B cell (primary cell): ENCODE results near the gene DCUN1D2.

Source experiments
- EZH2 ChIP-seq: IDR thresholded peaks from 2 replicates; pipeline ENCODE4 v1.6.1; 2012; ENCODE audit warnings: borderline replicate concordance, low read depth, mild to moderate bottlenecking, moderate library complexity, low read length; ENCODE audit not compliant: insufficient read depth, poor library complexity, severe bottlenecking
- TF ChIP-seq, protein P1 (sequence below): fragments of 200-600 bp; IDR thresholded peaks from one replicate; pipeline ENCODE4 v1.8.0; 2022; ENCODE audit warnings: antibody characterized with exemption, mild to moderate bottlenecking

DNA sequence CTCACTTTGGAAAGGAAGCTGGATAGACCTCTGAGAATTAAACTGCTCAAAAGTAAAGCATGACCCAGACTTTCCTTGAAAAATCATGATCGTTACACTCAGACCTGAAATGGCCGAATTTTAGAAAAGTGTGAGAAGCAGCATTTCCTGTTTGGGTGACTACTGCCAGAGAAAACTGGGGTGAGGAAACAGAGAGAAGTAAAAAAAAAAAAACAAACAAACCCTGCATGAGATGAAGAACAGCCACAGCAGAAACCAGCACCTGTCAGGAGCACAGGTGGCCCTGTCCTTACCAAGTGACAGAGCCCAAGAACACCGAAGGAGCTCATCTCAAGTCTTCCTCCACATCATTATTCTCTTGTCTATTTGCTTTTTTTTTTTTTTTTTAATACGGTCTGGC is 25.2 kb downstream of the DCUN1D2 start:
- TF ChIP-seq, protein P1, sequence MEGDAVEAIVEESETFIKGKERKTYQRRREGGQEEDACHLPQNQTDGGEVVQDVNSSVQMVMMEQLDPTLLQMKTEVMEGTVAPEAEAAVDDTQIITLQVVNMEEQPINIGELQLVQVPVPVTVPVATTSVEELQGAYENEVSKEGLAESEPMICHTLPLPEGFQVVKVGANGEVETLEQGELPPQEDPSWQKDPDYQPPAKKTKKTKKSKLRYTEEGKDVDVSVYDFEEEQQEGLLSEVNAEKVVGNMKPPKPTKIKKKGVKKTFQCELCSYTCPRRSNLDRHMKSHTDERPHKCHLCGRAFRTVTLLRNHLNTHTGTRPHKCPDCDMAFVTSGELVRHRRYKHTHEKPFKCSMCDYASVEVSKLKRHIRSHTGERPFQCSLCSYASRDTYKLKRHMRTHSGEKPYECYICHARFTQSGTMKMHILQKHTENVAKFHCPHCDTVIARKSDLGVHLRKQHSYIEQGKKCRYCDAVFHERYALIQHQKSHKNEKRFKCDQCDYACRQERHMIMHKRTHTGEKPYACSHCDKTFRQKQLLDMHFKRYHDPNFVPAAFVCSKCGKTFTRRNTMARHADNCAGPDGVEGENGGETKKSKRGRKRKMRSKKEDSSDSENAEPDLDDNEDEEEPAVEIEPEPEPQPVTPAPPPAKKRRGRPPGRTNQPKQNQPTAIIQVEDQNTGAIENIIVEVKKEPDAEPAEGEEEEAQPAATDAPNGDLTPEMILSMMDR = no peak
- TF ChIP-seq EZH2 = no peak
